IMR-90 (cell line): ENCODE measurements around the gene SV2A. TPM values are rescaled to one million over a fixed set of nuclear protein-coding genes. Genes with fewer than 3 reads are reported as not detected.

Experiments
- ATAC-seq: fragments of 200-7000 bp; cut with Tn5 transposase; 2 replicates; pipeline ENCODE4 v1.9.1; 2020; ENCODE audit warnings: low read depth, mild to moderate bottlenecking, moderate library complexity
- BruUV-seq: library from RNA; stranded (reverse); fragments of 400-500 nt; replicated peaks from 2 replicates; lab custom pipeline; 2021; lab: Mats Ljungman, UMichigan
- CTCF ChIA-PET: fragments of 300-600 bp; formaldehyde crosslinking; extraction: SDS; loops from one replicate; lab custom pipeline; 2021; ENCODE audit warnings: antibody characterized with exemption; lab: Yijun Ruan, JAX
- POLR2A ChIA-PET: fragments of 300-600 bp; sonication (Branson Sonifier 250); formaldehyde crosslinking; loops from one replicate; lab custom pipeline; 2022; ENCODE audit warnings: antibody characterized with exemption; ENCODE audit not compliant: unreplicated experiment; lab: Charles Lee
- DNase-seq: peaks from one replicate; pipeline ENCODE4 v3.0.0; 2013
- H2AFZ ChIP-seq: replicated peaks from 2 replicates; pipeline ENCODE3; 2013; ENCODE audit warnings: low read length, mild to moderate bottlenecking; ENCODE audit not compliant: poor library complexity
- H2AK5ac ChIP-seq: 2 replicates; pipeline ENCODE4 v1.6.1; 2013; ENCODE audit warnings: low read depth, low read length, inconsistent platforms
- H2AK9ac ChIP-seq: replicated peaks from 2 replicates; pipeline ENCODE3; 2013; ENCODE audit warnings: mild to moderate bottlenecking, low read depth, low read length, moderate library complexity; ENCODE audit not compliant: poor library complexity
- H2BK120ac ChIP-seq: 2 replicates; pipeline ENCODE4 v1.6.1; 2013; ENCODE audit warnings: low read depth, low read length, inconsistent platforms
- H2BK15ac ChIP-seq: 3 replicates; pipeline ENCODE4 v1.6.1; 2013; ENCODE audit warnings: low read depth, low read length, inconsistent platforms
- H2BK20ac ChIP-seq: 2 replicates; pipeline ENCODE4 v1.6.1; 2013; ENCODE audit warnings: low read depth, mild to moderate bottlenecking, inconsistent platforms, low read length, moderate library complexity
- H2BK5ac ChIP-seq: 2 replicates; pipeline ENCODE4 v1.6.1; 2013; ENCODE audit warnings: mild to moderate bottlenecking, low read depth, low read length, inconsistent platforms; ENCODE audit not compliant: poor library complexity, severe bottlenecking
- H3K14ac ChIP-seq: replicated peaks from 2 replicates; pipeline ENCODE4 v1.6.1; 2013; ENCODE audit warnings: low read depth, low read length, inconsistent platforms
- H3K18ac ChIP-seq: 2 replicates; pipeline ENCODE4 v1.6.1; 2013; ENCODE audit warnings: low read depth, low read length, control low read depth
- H3K23ac ChIP-seq: 2 replicates; pipeline ENCODE4 v1.6.1; 2013; ENCODE audit warnings: low read depth, low read length, inconsistent platforms
- H3K27ac ChIP-seq: 2 replicates; pipeline ENCODE4 v1.5.1; 2013; ENCODE audit warnings: mild to moderate bottlenecking, control low read depth, low read length; ENCODE audit not compliant: insufficient read depth
- H3K27me3 ChIP-seq: 2 replicates; pipeline ENCODE4 v1.6.1; 2013; ENCODE audit warnings: low read length; ENCODE audit not compliant: control insufficient read depth, insufficient read depth
- H3K36me3 ChIP-seq: 2 replicates; pipeline ENCODE4 v1.6.1; 2013; ENCODE audit warnings: low read length, mixed read lengths; ENCODE audit not compliant: control insufficient read depth, insufficient read depth
- H3K4ac ChIP-seq: 2 replicates; pipeline ENCODE4 v1.6.1; 2013; ENCODE audit warnings: low read depth, low read length, inconsistent platforms
- H3K4me1 ChIP-seq: 2 replicates; pipeline ENCODE4 v1.6.1; 2013; ENCODE audit warnings: low read length, mixed read lengths; ENCODE audit not compliant: control insufficient read depth, insufficient read depth
- H3K4me2 ChIP-seq: 2 replicates; pipeline ENCODE4 v1.6.1; 2013; ENCODE audit warnings: low read depth, mild to moderate bottlenecking, control low read depth, low read length, moderate library complexity
- H3K4me3 ChIP-seq: 2 replicates; pipeline ENCODE4 v1.5.1; 2013; ENCODE audit warnings: low read depth, mild to moderate bottlenecking, control low read depth, low read length, moderate library complexity; ENCODE audit not compliant: insufficient read depth
- H3K56ac ChIP-seq: 2 replicates; pipeline ENCODE4 v1.6.1; 2013; ENCODE audit warnings: low read length, inconsistent platforms; ENCODE audit not compliant: insufficient read depth; ENCODE audit errors: extremely low read depth
- H3K79me1 ChIP-seq, 2 experiments: 2 replicates each; pipeline ENCODE4 v1.6.1; 2013; ENCODE audit warnings: low read length in 2 of 2, inconsistent platforms in 1 of 2, low read depth in 1 of 2
- H3K9ac ChIP-seq: 2 replicates; pipeline ENCODE4 v1.6.1; 2013; ENCODE audit warnings: low read depth, low read length, control low read depth
- H3K9me1 ChIP-seq: 2 replicates; pipeline ENCODE4 v1.6.1; 2013; ENCODE audit warnings: low read length, inconsistent platforms; ENCODE audit not compliant: insufficient read depth
- H3K9me3 ChIP-seq: 2 replicates; pipeline ENCODE4 v1.6.1; 2013; ENCODE audit warnings: low read length; ENCODE audit not compliant: control insufficient read depth, insufficient read depth
- H4K20me1 ChIP-seq: 2 replicates; pipeline ENCODE4 v1.6.1; 2013; ENCODE audit warnings: low read length, inconsistent platforms; ENCODE audit not compliant: insufficient read depth
- H4K5ac ChIP-seq: 2 replicates; pipeline ENCODE4 v1.6.1; 2013; ENCODE audit warnings: mild to moderate bottlenecking, low read depth, low read length, control low read depth
- H4K8ac ChIP-seq, 2 experiments: 2 replicates each; pipeline ENCODE4 v1.6.1; 2013; ENCODE audit warnings: low read depth in 2 of 2, low read length in 2 of 2, control low read depth in 1 of 2, inconsistent platforms in 1 of 2
- H4K91ac ChIP-seq: 2 replicates; pipeline ENCODE4 v1.6.1; 2013; ENCODE audit warnings: low read depth, low read length, inconsistent platforms; ENCODE audit not compliant: insufficient read depth
- BHLHE40 ChIP-seq: fragments of 150-350 bp; IDR thresholded peaks from 2 replicates; pipeline ENCODE4 v1.6.1; 2016; ENCODE audit warnings: mild to moderate bottlenecking, low read depth, low read length
- CEBPB ChIP-seq: IDR thresholded peaks from 2 replicates; pipeline ENCODE4 v1.6.1; 2012; ENCODE audit warnings: low read depth, low read length, improper control_type of control experiment
- CHD1 ChIP-seq: IDR thresholded peaks from 2 replicates; pipeline ENCODE4 v1.6.1; 2012; ENCODE audit warnings: low read depth, low read length, improper control_type of control experiment
- FOS ChIP-seq: fragments of 150-350 bp; IDR thresholded peaks from 2 replicates; pipeline ENCODE4 v1.6.1; 2016; ENCODE audit warnings: low read depth, low read length
- MAZ ChIP-seq: IDR thresholded peaks from 2 replicates; pipeline ENCODE4 v1.6.1; 2012; ENCODE audit warnings: low read depth, mild to moderate bottlenecking, low read length, improper control_type of control experiment, moderate library complexity, borderline replicate concordance
- MXI1 ChIP-seq: IDR thresholded peaks from 2 replicates; pipeline ENCODE4 v1.6.1; 2012; ENCODE audit warnings: low read depth, mild to moderate bottlenecking, low read length, moderate library complexity, borderline replicate concordance
- NFE2L2 ChIP-seq: fragments of 150-350 bp; IDR thresholded peaks from 2 replicates; pipeline ENCODE4 v1.6.1; 2016; ENCODE audit warnings: low read depth, mild to moderate bottlenecking, low read length
- POLR2A ChIP-seq: IDR thresholded peaks from 2 replicates; pipeline ENCODE4 v1.6.1; 2012; ENCODE audit warnings: mild to moderate bottlenecking, low read depth, low read length
- RAD21 ChIP-seq: IDR thresholded peaks from 2 replicates; pipeline ENCODE4 v1.6.1; 2012; ENCODE audit warnings: low read length, improper control_type of control experiment
- RCOR1 ChIP-seq: IDR thresholded peaks from 2 replicates; pipeline ENCODE4 v1.6.1; 2012; ENCODE audit warnings: mild to moderate bottlenecking, low read length, improper control_type of control experiment; ENCODE audit not compliant: insufficient replicate concordance
- RFX5 ChIP-seq: IDR thresholded peaks from 2 replicates; pipeline ENCODE4 v1.8.0; 2012; ENCODE audit warnings: low read depth, mild to moderate bottlenecking, low read length, moderate library complexity
- USF2 ChIP-seq: fragments of 150-350 bp; IDR thresholded peaks from 2 replicates; pipeline ENCODE4 v1.6.1; 2017; ENCODE audit warnings: mild to moderate bottlenecking, antibody characterized with exemption, low read length, low read depth
- WGBS, 2 experiments: methylation state at CpG; one replicate each; pipeline versions ENCODE4 v1.1.5 to v1.1.7; 2013; ENCODE audit warnings: missing lambda C conversion rate in 2 of 2; ENCODE audit not compliant: insufficient read length in 1 of 2; ENCODE audit errors: extremely low coverage in 2 of 2; 5-methylcytosine and 5-hydroxymethylcytosine counted together
- dilution Hi-C: fragments of 300-500 bp; cut with HindIII; formaldehyde crosslinking; loops from one replicate; pipeline ENCODE4 v1.14.3; 2018; ENCODE audit warnings: low sequenced_read_pairs; ENCODE audit not compliant: unreplicated experiment
- in situ Hi-C: fragments of 300-500 bp; cut with MboI; formaldehyde crosslinking; loops from 3 replicates; pipeline ENCODE4 v1.14.3; 2019; ENCODE audit warnings: low sequenced_read_pairs, inconsistent platforms, mixed read lengths
- intact Hi-C: fragments of 100-400 bp; cut with micrococcal nuclease; formaldehyde crosslinking; loops from 2 replicates; pipeline ENCODE4 v1.10.0; 2022
- polyA plus RNA-seq, 3 experiments: library from polyadenylated mRNA; depleted of rRNA; stranded (reverse); fragments of >200 nt; gene quantifications; 2 replicates each; pipeline ENCODE4 v1.2.3, GENCODE V29; 2012; ENCODE audit warnings: low replicate concordance in 1 of 3
- total RNA-seq: library from RNA; depleted of rRNA; stranded (reverse); fragments of >200 nt; gene quantifications from 2 replicates; pipeline ENCODE4 v1.2.3, GENCODE V29; 2012
- TF ChIP-seq, protein P1 (sequence below): conservative IDR thresholded peaks from 2 replicates; pipeline ENCODE4 v1.5.1; 2012; ENCODE audit warnings: mild to moderate bottlenecking, low read depth, low read length, improper control_type of control experiment

SV2A gene
- total and polyA plus RNA-seq, 2 of the 4 experiments (the other 2 are of a cell fraction), result 15.4 to 19.6 TPM

DNA sequence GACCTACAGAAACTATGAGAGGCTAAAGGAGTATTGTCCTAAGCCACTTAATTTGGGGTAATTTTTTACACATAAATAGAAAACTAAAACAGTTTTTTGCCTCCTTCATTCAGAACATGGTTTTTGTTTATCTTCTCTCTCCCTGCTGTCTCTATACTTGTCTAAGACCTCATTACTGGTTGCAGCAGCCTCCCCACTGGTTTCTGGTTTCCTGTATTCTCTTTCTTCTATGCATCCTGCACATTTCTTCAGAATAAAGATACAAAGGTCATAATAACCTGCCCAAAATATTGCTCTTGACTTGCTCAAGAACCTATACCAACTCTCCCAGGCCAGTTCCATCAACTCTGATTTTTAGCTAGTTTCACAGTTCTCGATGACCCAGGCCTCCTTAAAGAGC is 38.1 kb downstream of the SV2A start:
- POLR2A ChIA-PET, result no interaction called here
- Histone ChIP-seq H3K4ac (no peak overlapping the region), H2BK120ac (no peak overlapping the region), H3K4me3 (no peak overlapping the region), H2AFZ (no peak overlapping the region), H2BK5ac (no peak overlapping the region), H3K9me3 (no peaks in the 10 kb centered on the region), H3K14ac (no peak overlapping the region), H3K9ac (no peak overlapping the region), H4K8ac (no peak overlapping the region), H4K5ac (no peak overlapping the region), H3K36me3 (no peaks in the 10 kb centered on the region), H2BK20ac (no peak overlapping the region), H4K20me1 (no peaks in the 10 kb centered on the region), H3K27me3 (no peaks in the 10 kb centered on the region), H3K79me1 (peaks cover 3 to 11% of the 10 kb centered on the region in 2 experiments), H3K27ac (no peak overlapping the region), H3K9me1 (peaks cover 4% of the 10 kb centered on the region; the same call in 1 of the 2 replicates), H2AK5ac (no peak overlapping the region), H2BK15ac (no peak overlapping the region), H4K91ac (no peak overlapping the region), H3K18ac (no peak overlapping the region), H3K56ac (no peak overlapping the region), H3K4me2 (no peak overlapping the region), H2AK9ac (no peak overlapping the region), H3K23ac (no peak overlapping the region), H3K4me1 (no peaks in the 10 kb centered on the region)
- dilution Hi-C loops, result no loop called here
- intact Hi-C loops, result no loop called here
- CTCF ChIA-PET, result no interaction called here
- TF ChIP-seq RFX5, result no peak
- no peak for TF ChIP-seq BHLHE40
- TF ChIP-seq CEBPB, result no peak
- TF ChIP-seq RCOR1, result no peak
- TF ChIP-seq USF2, result no peak
- no peak for TF ChIP-seq NFE2L2
- TF ChIP-seq MAZ, result no peak
- no peak for TF ChIP-seq CHD1
- no peak for TF ChIP-seq MXI1
- TF ChIP-seq RAD21, result no peak
- TF ChIP-seq FOS, result no peak
- TF ChIP-seq, protein P1, sequence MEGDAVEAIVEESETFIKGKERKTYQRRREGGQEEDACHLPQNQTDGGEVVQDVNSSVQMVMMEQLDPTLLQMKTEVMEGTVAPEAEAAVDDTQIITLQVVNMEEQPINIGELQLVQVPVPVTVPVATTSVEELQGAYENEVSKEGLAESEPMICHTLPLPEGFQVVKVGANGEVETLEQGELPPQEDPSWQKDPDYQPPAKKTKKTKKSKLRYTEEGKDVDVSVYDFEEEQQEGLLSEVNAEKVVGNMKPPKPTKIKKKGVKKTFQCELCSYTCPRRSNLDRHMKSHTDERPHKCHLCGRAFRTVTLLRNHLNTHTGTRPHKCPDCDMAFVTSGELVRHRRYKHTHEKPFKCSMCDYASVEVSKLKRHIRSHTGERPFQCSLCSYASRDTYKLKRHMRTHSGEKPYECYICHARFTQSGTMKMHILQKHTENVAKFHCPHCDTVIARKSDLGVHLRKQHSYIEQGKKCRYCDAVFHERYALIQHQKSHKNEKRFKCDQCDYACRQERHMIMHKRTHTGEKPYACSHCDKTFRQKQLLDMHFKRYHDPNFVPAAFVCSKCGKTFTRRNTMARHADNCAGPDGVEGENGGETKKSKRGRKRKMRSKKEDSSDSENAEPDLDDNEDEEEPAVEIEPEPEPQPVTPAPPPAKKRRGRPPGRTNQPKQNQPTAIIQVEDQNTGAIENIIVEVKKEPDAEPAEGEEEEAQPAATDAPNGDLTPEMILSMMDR, result no peak
- TF ChIP-seq POLR2A, result no peak
- DNase-seq (no peak), ATAC-seq (no peak)
- no TSS peak for BruUV-seq
- in situ Hi-C loops, result no loop called here
- WGBS, 2 experiments, result no CpG with 5 or more reads among the region's 1 CpG
